Smooth muscle cell (in vitro differentiated cells): Measurements from ENCODE around the gene SLC38A9. TPM values are rescaled to one million over a fixed set of nuclear protein-coding genes. Genes with fewer than 3 reads are reported as not detected.

Experiments
- DNase-seq: peaks from one replicate; lab custom pipeline; 2025; ENCODE audit not compliant: unreplicated experiment; lab: John Stamatoyannopoulos, UW
- H2AFZ ChIP-seq: fragments of 200-600 bp; sonication (generic); 2 replicates; pipeline ENCODE4 v1.6.0; 2016; ENCODE audit warnings: antibody characterized with exemption, low read depth, mild to moderate bottlenecking
- H3F3A ChIP-seq: fragments of 200-600 bp; sonication (generic); 2 replicates; pipeline ENCODE4 v1.6.0; 2017; ENCODE audit warnings: antibody characterized with exemption, low read depth
- H3K27ac ChIP-seq: fragments of 200-600 bp; sonication (generic); 2 replicates; pipeline ENCODE4 v1.5.1; 2016; ENCODE audit warnings: low read depth, mild to moderate bottlenecking
- H3K27me3 ChIP-seq: fragments of 200-600 bp; sonication (generic); 2 replicates; pipeline ENCODE4 v1.6.1; 2016; ENCODE audit warnings: low read depth, mild to moderate bottlenecking
- H3K36me3 ChIP-seq: fragments of 200-600 bp; sonication (generic); 2 replicates; pipeline ENCODE4 v1.5.1; 2016; ENCODE audit warnings: low read depth
- H3K4me1 ChIP-seq: fragments of 200-600 bp; sonication (generic); 2 replicates; pipeline ENCODE4 v1.5.1; 2016; ENCODE audit warnings: low read depth
- H3K4me2 ChIP-seq: fragments of 200-600 bp; sonication (generic); 2 replicates; pipeline ENCODE4 v1.6.0; 2016; ENCODE audit warnings: mild to moderate bottlenecking
- H3K4me3 ChIP-seq: fragments of 200-600 bp; sonication (generic); 2 replicates; pipeline ENCODE4 v1.5.1; 2016; ENCODE audit warnings: mild to moderate bottlenecking
- H3K79me2 ChIP-seq: fragments of 200-600 bp; sonication (generic); 2 replicates; pipeline ENCODE4 v1.6.0; 2016; ENCODE audit warnings: low read depth, mild to moderate bottlenecking
- H3K9ac ChIP-seq: fragments of 200-600 bp; sonication (generic); 2 replicates; pipeline ENCODE4 v1.6.0; 2016; ENCODE audit warnings: low read depth
- H3K9me3 ChIP-seq: fragments of 200-600 bp; sonication (generic); replicated peaks from 2 replicates; pipeline ENCODE4 v1.5.1; 2016; ENCODE audit warnings: low read depth
- H4K20me1 ChIP-seq: fragments of 200-600 bp; sonication (generic); 2 replicates; pipeline ENCODE4 v1.6.0; 2016; ENCODE audit warnings: low read depth
- CTCF ChIP-seq: fragments of 200-600 bp; sonication (generic); IDR thresholded peaks from 2 replicates; pipeline ENCODE4 v1.5.1; 2017; ENCODE audit warnings: borderline replicate concordance, mild to moderate bottlenecking, antibody characterized with exemption; ENCODE audit not compliant: insufficient read depth, poor library complexity, severe bottlenecking
- WGBS: methylation state at CpG from one replicate; pipeline ENCODE4 v1.1.7; 2016; ENCODE audit warnings: low lambda C conversion rate; 5-methylcytosine and 5-hydroxymethylcytosine counted together
- polyA plus RNA-seq: library from polyadenylated mRNA; unstranded; fragments of >200 nt; fragmentation: Nextera tagmentation; extraction: Ambion mirVana; gene quantifications from 2 replicates; pipeline ENCODE4 v1.2.1, GENCODE V29; 2016
- total RNA-seq: library from RNA; depleted of rRNA; stranded (reverse); fragments of >200 nt; gene quantifications from 2 replicates; pipeline ENCODE4 v1.2.3, GENCODE V29; 2014

The SLC38A9 gene
- total and polyA plus RNA-seq, 2 experiments from 2014 or later, result 19.8 to 41.0 TPM

GRCh38 chr5:55600086-55600485 is 112.0 kb downstream of the SLC38A9 start:
- Histone ChIP-seq H2AFZ (peak overlapping the region; percentile 26), H3K4me3 (no peak overlapping the region)
- DNase-seq, result no peak

GRCh38 chr5:55599148-55600050 is 112.7 kb downstream of the SLC38A9 start:
- Histone ChIP-seq H3K36me3 (no peaks in the 10 kb centered on the region), H3K4me3 (no peak overlapping the region), H3K27me3 (no peaks in the 10 kb centered on the region), H3K9me3 (no peaks in the 10 kb centered on the region), H3K9ac (no peak overlapping the region), H3F3A (peaks cover 42% of the 10 kb centered on the region), H3K4me2 (peak overlapping the region; percentile 77), H2AFZ (peak overlapping the region; percentile 26), H3K79me2 (no peaks in the 10 kb centered on the region), H4K20me1 (no peaks in the 10 kb centered on the region), H3K27ac (peak overlapping the region; percentile 92), H3K4me1 (peaks cover 37% of the 10 kb centered on the region)
- WGBS, result 93% methylated on average over 8 of the region's 8 CpGs
- no peak for TF ChIP-seq CTCF
- no peak for DNase-seq

More at GRCh38 chr5:55600086-55600485, 112.0 kb downstream of the SLC38A9 start:
- TF ChIP-seq CTCF, result no peak
- Histone ChIP-seq H3K27ac (peak overlapping the region; percentile 92), H3K4me1 (peaks cover 40% of the 10 kb centered on the region), H3F3A (peaks cover 42% of the 10 kb centered on the region), H3K4me2 (peak overlapping the region; percentile 77), H3K36me3 (no peaks in the 10 kb centered on the region), H3K79me2 (no peaks in the 10 kb centered on the region), H3K9me3 (no peaks in the 10 kb centered on the region), H4K20me1 (no peaks in the 10 kb centered on the region), H3K9ac (no peak overlapping the region), H3K27me3 (no peaks in the 10 kb centered on the region)
- 64% methylated on average over 3 of the region's 3 CpGs for WGBS

GRCh38 chr5:55597014-55597981 is 114.8 kb downstream of the SLC38A9 start:
- no peak for DNase-seq
- H3K9ac ChIP-seq, result no peak overlapping the region
- no peaks in the 10 kb centered on the region for H3K79me2 ChIP-seq
- WGBS, result 30% methylated on average over 7 of the region's 7 CpGs
- peaks cover 24% of the 10 kb centered on the region for H3F3A ChIP-seq
- no peaks in the 10 kb centered on the region for H3K36me3 ChIP-seq
- H4K20me1 ChIP-seq, result no peaks in the 10 kb centered on the region
- H3K4me1 ChIP-seq, result peaks cover 20% of the 10 kb centered on the region
- H3K27me3 ChIP-seq, result no peaks in the 10 kb centered on the region
- H3K27ac ChIP-seq, result peak overlapping the region; percentile 67
- TF ChIP-seq CTCF, result no peak
- no peaks in the 10 kb centered on the region for H3K9me3 ChIP-seq
- no peak overlapping the region for H3K4me3 ChIP-seq
- H2AFZ ChIP-seq, result peak overlapping the region; percentile 32
- peak overlapping the region; percentile 36 for H3K4me2 ChIP-seq
